HG03521 (cell line): ENCODE data around the gene MCUR1.

Source experiments
- ATAC-seq: cut with Tn5 transposase; IDR thresholded peaks from one replicate; pipeline ENCODE4 v1.9.1; 2021; ENCODE audit warnings: mild to moderate bottlenecking, moderate library complexity; ENCODE audit not compliant: unreplicated experiment

The MCUR1 gene

DNA sequence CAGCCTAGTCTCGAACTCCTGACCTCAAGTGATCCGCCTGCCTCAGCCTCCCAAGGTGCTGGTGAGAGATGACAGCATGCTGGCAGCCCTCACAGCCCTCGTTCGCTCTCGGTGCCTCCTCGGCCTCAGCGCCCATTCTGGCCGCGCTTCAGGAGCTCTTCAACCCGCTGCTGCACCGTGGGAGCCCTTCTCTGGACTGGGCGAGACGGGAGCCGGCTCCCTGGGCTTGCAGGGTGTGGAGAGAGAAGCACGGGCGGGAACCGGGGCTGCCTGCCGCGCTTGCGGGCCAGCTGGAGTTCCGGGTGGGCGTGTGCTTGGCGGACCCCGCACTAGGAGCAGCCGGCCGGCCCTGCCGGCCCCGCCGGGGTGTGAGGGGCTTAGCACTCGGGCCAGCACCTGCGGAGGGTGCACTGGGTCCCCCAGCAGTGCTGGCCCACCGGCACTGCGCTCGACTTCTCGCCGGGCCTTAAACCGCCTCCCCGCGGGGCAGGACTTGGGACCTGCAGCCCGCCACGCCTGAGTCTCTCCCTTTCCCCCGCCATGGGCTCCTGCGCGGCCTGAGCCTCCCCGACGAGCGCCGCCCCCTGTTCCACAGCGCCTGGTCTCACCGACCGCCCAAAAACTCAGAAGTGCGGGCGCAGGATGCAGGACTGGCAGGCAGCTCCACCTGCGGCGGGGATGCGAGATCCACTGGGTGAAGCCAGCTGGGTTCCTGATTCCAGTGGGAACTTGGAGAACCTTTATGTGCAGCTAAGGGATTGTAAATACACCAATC, 71.2 kb downstream of the MCUR1 start:
- no peak for ATAC-seq

DNA sequence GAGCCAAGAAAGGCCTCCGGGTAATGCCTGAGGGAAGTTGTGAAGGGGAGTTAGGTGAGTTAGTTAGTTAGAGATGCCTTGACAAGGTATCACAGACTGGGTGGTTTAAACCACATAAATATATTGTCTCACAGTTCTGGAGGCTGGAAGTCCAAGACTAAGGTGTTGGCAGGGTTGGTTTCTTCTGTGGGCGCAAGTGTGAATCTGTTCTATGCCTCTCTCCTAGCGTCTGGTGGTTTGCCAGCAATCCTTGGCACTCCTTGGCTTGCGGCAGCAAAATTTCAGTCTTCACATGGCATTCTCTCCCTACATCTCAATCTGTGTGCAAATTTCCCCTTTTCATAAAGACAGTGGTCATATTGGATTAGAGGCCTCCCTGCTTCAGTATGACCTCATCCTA, 73.0 kb downstream of the MCUR1 start:
- no peak for ATAC-seq
